HepG2 (cell line): ENCODE results near the gene VMO1. TPM values are rescaled to one million over a fixed set of nuclear protein-coding genes. Genes with fewer than 3 reads are reported as not detected.

Experiments
- ATAC-seq: fragments of 200-7000 bp; cut with Tn5 transposase; 3 replicates; pipeline ENCODE4 v1.9.1; 2020; ENCODE audit warnings: mild to moderate bottlenecking, moderate library complexity
- BruUV-seq: library from RNA; stranded (reverse); fragments of 400-500 nt; replicated peaks from 2 replicates; lab custom pipeline; 2021; lab: Mats Ljungman, UMichigan
- CTCF ChIA-PET: fragments of 300-600 bp; formaldehyde crosslinking; extraction: SDS; loops from one replicate; lab custom pipeline; 2021; ENCODE audit warnings: low total read pairs, inconsistent platforms, low intra/inter-chr PET ratio; lab: Yijun Ruan, JAX
- POLR2A ChIA-PET: fragments of 350-600 bp; sonication (Branson Sonifier 250); formaldehyde crosslinking; loops from one replicate; lab custom pipeline; 2020; ENCODE audit warnings: antibody characterized with exemption, inconsistent platforms; lab: Yijun Ruan, JAX
- DNase-seq: peaks from one replicate; pipeline ENCODE4 v3.0.0-alpha.2; 2015; ENCODE audit warnings: low spot score
- FAIRE-seq: peaks from 3 replicates; lab custom pipeline; 2011; peaks lifted over from hg19 to GRCh38; lab: Jason Lieb, UNC
- H2AFZ ChIP-seq: one replicate; pipeline ENCODE4 v1.6.1; 2011; ENCODE audit warnings: low read length, inconsistent platforms
- H3K27ac ChIP-seq: fragments of 300-600 bp; 3 replicates; pipeline ENCODE4 v1.8.0; 2011; ENCODE audit warnings: mixed run types, mild to moderate bottlenecking, mixed read lengths, low read length, inconsistent platforms; ENCODE audit not compliant: insufficient read depth; ENCODE audit errors: extremely low read length
- H3K27me3 ChIP-seq, 2 experiments: fragments of 200-600 bp in 1 of 2; 2 replicates in 1 of 2; 3 replicates in 1 of 2; pipeline versions ENCODE4 v1.6.0 to v1.8.0; 2011; ENCODE audit warnings: low read length in 2 of 2, mild to moderate bottlenecking in 2 of 2, moderate library complexity in 2 of 2, inconsistent platforms in 1 of 2; ENCODE audit not compliant: insufficient read depth in 2 of 2, control insufficient read depth in 1 of 2
- H3K36me3 ChIP-seq, 2 experiments: fragments of 200-600 bp in 1 of 2; replicated peaks in 1 of 2; 2 replicates in 1 of 2; 3 replicates in 1 of 2; pipeline versions ENCODE4 v1.5.1 to v1.8.0; 2011; ENCODE audit warnings: low read length in 2 of 2, inconsistent platforms in 1 of 2; ENCODE audit not compliant: insufficient read depth in 2 of 2, control insufficient read depth in 1 of 2
- H3K4me1 ChIP-seq: 2 replicates; pipeline ENCODE4 v1.5.1; 2012; ENCODE audit warnings: low read length, inconsistent platforms; ENCODE audit not compliant: insufficient read depth
- H3K4me2 ChIP-seq: 2 replicates; pipeline ENCODE4 v1.6.0; 2011; ENCODE audit warnings: low read depth, low read length, inconsistent platforms
- H3K4me3 ChIP-seq, 3 experiments: fragments of 200-600 bp in 1 of 3; sonication (generic), shearing (Covaris generic) in 1 of 3; replicated peaks in 1 of 3; 2 replicates each; pipeline ENCODE4 v1.5.1; 2011 to 2016; ENCODE audit warnings: low read length in 3 of 3, inconsistent platforms in 2 of 3, low read depth in 2 of 3, mild to moderate bottlenecking in 2 of 3, control low read depth in 1 of 3, mixed read lengths in 1 of 3; ENCODE audit not compliant: insufficient read depth in 1 of 3
- H3K79me2 ChIP-seq: one replicate; pipeline ENCODE4 v1.6.1; 2011; ENCODE audit warnings: low read length, inconsistent platforms; ENCODE audit not compliant: insufficient read depth
- H3K9ac ChIP-seq: 2 replicates; pipeline ENCODE4 v1.6.0; 2011; ENCODE audit warnings: mild to moderate bottlenecking, low read depth, low read length, inconsistent platforms; ENCODE audit not compliant: insufficient read depth
- H3K9me3 ChIP-seq: 2 replicates; pipeline ENCODE4 v1.5.1; 2012; ENCODE audit warnings: mild to moderate bottlenecking, low read length
- H4K20me1 ChIP-seq: 2 replicates; pipeline ENCODE4 v1.6.0; 2011; ENCODE audit warnings: inconsistent platforms, mild to moderate bottlenecking, low read length, moderate library complexity; ENCODE audit not compliant: insufficient read depth
- MLXIP ChIP-seq: sonication (generic); formaldehyde crosslinking; IDR thresholded peaks from 2 replicates; pipeline ENCODE4 v1.9.0; 2021; ENCODE audit warnings: missing genetic modification reagents, borderline replicate concordance
- MTF1 ChIP-seq: sonication (generic); formaldehyde crosslinking; IDR thresholded peaks from 2 replicates; pipeline ENCODE4 v1.5.0; 2020; ENCODE audit warnings: missing genetic modification reagents
- SNAPC4 ChIP-seq: sonication (generic); formaldehyde crosslinking; IDR thresholded peaks from 2 replicates; pipeline ENCODE4 v1.4.0; 2020; ENCODE audit warnings: mild to moderate bottlenecking, missing genetic modification reagents
- SRY ChIP-seq: sonication (generic); formaldehyde crosslinking; IDR thresholded peaks from 2 replicates; pipeline ENCODE4 v1.8.0; 2022; ENCODE audit warnings: mild to moderate bottlenecking, missing genetic modification reagents
- THAP8 ChIP-seq: sonication (generic); formaldehyde crosslinking; IDR thresholded peaks from 2 replicates; pipeline ENCODE4 v1.5.1; 2020; ENCODE audit warnings: missing genetic modification reagents, mild to moderate bottlenecking, borderline replicate concordance
- TRIM24 ChIP-seq: sonication (generic); formaldehyde crosslinking; IDR thresholded peaks from 2 replicates; pipeline ENCODE4 v1.8.0; 2022; ENCODE audit warnings: mild to moderate bottlenecking, missing genetic modification reagents
- ZBTB14 ChIP-seq: sonication (generic); formaldehyde crosslinking; IDR thresholded peaks from 2 replicates; pipeline ENCODE4 v1.4.0; 2020; ENCODE audit warnings: missing genetic modification reagents
- ZFP90 ChIP-seq: sonication (generic); formaldehyde crosslinking; IDR thresholded peaks from 2 replicates; pipeline ENCODE4 v1.8.0; 2022; ENCODE audit warnings: missing genetic modification reagents, mild to moderate bottlenecking, inconsistent platforms, borderline replicate concordance
- ZNF337 ChIP-seq: sonication (generic); formaldehyde crosslinking; IDR thresholded peaks from 2 replicates; pipeline ENCODE4 v1.5.1; 2020; ENCODE audit warnings: missing genetic modification reagents, low read depth, mild to moderate bottlenecking, borderline replicate concordance
- ZNF451 ChIP-seq: sonication (generic); formaldehyde crosslinking; IDR thresholded peaks from 2 replicates; pipeline ENCODE4 v1.5.0; 2020; ENCODE audit warnings: mild to moderate bottlenecking, missing genetic modification reagents
- ZNF605 ChIP-seq: sonication (generic); formaldehyde crosslinking; IDR thresholded peaks from 2 replicates; pipeline ENCODE4 v1.8.0; 2022; ENCODE audit warnings: mild to moderate bottlenecking, missing genetic modification reagents
- WGBS: methylation state at CpG from one replicate; pipeline ENCODE4 v1.1.6; 2017; ENCODE audit warnings: low lambda C conversion rate; 5-methylcytosine and 5-hydroxymethylcytosine counted together
- in situ Hi-C: cut with HindIII; loops from 2 replicates; pipeline ENCODE4 v1.10.0; 2017; ENCODE audit warnings: low pct_unique_long_range_greater_than_20kb; ENCODE audit not compliant: extremely low pct_ligation_motif_present
- intact Hi-C: fragments of 100-400 bp; cut with micrococcal nuclease; formaldehyde crosslinking; loops from one replicate; pipeline ENCODE4 v1.10.0; 2022; ENCODE audit not compliant: unreplicated experiment
- polyA plus RNA-seq, 8 experiments: library from polyadenylated mRNA; depleted of rRNA in 3 of 8; stranded (reverse) in 7 of 8; unstranded in 1 of 8; fragments of >200 nt; fragmentation: Illumina TruSeq in 4 of 8; extraction: Trizol in 4 of 8; gene quantifications; 2 replicates each; pipeline versions ENCODE4 v1.2.1 to v1.2.3, GENCODE V29; 2011 to 2016; ENCODE audit warnings: low read depth in 4 of 8, missing spikeins in 1 of 8, mixed read lengths in 1 of 8; ENCODE audit not compliant: insufficient read depth in 1 of 8
- total RNA-seq, 5 experiments: library from RNA; depleted of rRNA; stranded (reverse); fragments of >200 nt; fragmentation: Illumina TruSeq; extraction: Trizol; gene quantifications; 2 replicates each; pipeline ENCODE4 v1.2.3, GENCODE V29; 2016; ENCODE audit warnings: low read depth in 1 of 5

VMO1 gene
- total and polyA plus RNA-seq, 2 of the 13 experiments (the other 11 are each of a cell fraction or from before 2014, with no cell fraction given) = not detected

- Histone ChIP-seq H3K4me2 (peak within 1 kb of the TSS; percentile 96), H3K4me1 (peaks cover 28% of the 10 kb centered on the region), H4K20me1 (no peaks in the 10 kb centered on the region), H3K36me3 (peaks cover 0 to 1% of the 10 kb centered on the region in 2 experiments; a peak in 3 of 5 replicates), H3K27ac (peak within 1 kb of the TSS; percentile 96), H3K4me3 (peak within 1 kb of the TSS; percentile 89 to 94 (median 91)), H3K79me2 (peaks cover 15% of the 10 kb centered on the region), H3K27me3 (no peaks in the 10 kb centered on the region; a peak in 1 of 5 replicates), H3K9ac (peak within 1 kb of the TSS; percentile 97), H2AFZ (no peak within 1 kb of the TSS), H3K9me3 (no peaks in the 10 kb centered on the region)
- intact Hi-C loops (loop anchor here (1.0 to 2.0 kb wide), 3 partner anchors 30 to 79 kb away; partner anchors contain the start of genes ARRB2 and MED11), in situ Hi-C loops (loop anchor here (10.0 kb wide), 1 partner anchor 54 kb away; the partner anchor contains the start of genes CXCL16, MED11 and ZMYND15)
- FAIRE-seq (peak; percentile 71), DNase-seq (peak; percentile 82), ATAC-seq (peak; percentile 80)
- TSS peak; percentile 91 for BruUV-seq
- ChIA-PET POLR2A (interaction anchor here (0.8 to 6.4 kb wide), 30 partner anchors 10 to 151 kb away, joined by 3 to 317 read pairs (median 8); partner anchors contain the start of genes ARRB2, CXCL16, MED11 and MINK1), CTCF (interaction anchor here (1.5 to 4.1 kb wide), 5 partner anchors 10 to 100 kb away, joined by 4 to 51 read pairs (median 10); partner anchors contain the start of genes ARRB2 and MED11)
- WGBS = 1% methylated on average over 29 of the region's 62 CpGs
- no peak for TF ChIP-seq ZFP90 (CRISPR knock-in tag)
- no peak for TF ChIP-seq ZBTB14 (CRISPR knock-in tag)
- TF ChIP-seq ZNF451 (CRISPR knock-in tag) = no peak
- no peak for TF ChIP-seq ZNF337 (CRISPR knock-in tag)
- peak; percentile 66; the same call in 1 of the 2 replicates for TF ChIP-seq SRY
- no peak for TF ChIP-seq THAP8 (CRISPR knock-in tag)
- no peak for TF ChIP-seq TRIM24 (CRISPR knock-in tag)
- no peak for TF ChIP-seq MLXIP
- no peak for TF ChIP-seq ZNF605 (CRISPR knock-in tag)
- TF ChIP-seq SNAPC4 (CRISPR knock-in tag) = peak; percentile 41; the same call in 1 of the 2 replicates
- no peak for TF ChIP-seq MTF1 (CRISPR knock-in tag)
These were observed 2.9 kb upstream of the VMO1 start, which contains the start of gene GLTPD2 for GRCh38 chr17:4788807-4789700. TSS of gene GLTPD2 (plus strand) at chr17:4788964. CDS start at chr17:4789012, 48 bp downstream.
